ENCODE results near the gene ELP2.
"Not testable (repeated sequence)": the region's sequence is repeated elsewhere in the genome, so short reads cannot be mapped to it uniquely, and the experiment has no call there.

The ELP2 gene, protein sequence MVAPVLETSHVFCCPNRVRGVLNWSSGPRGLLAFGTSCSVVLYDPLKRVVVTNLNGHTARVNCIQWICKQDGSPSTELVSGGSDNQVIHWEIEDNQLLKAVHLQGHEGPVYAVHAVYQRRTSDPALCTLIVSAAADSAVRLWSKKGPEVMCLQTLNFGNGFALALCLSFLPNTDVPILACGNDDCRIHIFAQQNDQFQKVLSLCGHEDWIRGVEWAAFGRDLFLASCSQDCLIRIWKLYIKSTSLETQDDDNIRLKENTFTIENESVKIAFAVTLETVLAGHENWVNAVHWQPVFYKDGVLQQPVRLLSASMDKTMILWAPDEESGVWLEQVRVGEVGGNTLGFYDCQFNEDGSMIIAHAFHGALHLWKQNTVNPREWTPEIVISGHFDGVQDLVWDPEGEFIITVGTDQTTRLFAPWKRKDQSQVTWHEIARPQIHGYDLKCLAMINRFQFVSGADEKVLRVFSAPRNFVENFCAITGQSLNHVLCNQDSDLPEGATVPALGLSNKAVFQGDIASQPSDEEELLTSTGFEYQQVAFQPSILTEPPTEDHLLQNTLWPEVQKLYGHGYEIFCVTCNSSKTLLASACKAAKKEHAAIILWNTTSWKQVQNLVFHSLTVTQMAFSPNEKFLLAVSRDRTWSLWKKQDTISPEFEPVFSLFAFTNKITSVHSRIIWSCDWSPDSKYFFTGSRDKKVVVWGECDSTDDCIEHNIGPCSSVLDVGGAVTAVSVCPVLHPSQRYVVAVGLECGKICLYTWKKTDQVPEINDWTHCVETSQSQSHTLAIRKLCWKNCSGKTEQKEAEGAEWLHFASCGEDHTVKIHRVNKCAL

DNA sequence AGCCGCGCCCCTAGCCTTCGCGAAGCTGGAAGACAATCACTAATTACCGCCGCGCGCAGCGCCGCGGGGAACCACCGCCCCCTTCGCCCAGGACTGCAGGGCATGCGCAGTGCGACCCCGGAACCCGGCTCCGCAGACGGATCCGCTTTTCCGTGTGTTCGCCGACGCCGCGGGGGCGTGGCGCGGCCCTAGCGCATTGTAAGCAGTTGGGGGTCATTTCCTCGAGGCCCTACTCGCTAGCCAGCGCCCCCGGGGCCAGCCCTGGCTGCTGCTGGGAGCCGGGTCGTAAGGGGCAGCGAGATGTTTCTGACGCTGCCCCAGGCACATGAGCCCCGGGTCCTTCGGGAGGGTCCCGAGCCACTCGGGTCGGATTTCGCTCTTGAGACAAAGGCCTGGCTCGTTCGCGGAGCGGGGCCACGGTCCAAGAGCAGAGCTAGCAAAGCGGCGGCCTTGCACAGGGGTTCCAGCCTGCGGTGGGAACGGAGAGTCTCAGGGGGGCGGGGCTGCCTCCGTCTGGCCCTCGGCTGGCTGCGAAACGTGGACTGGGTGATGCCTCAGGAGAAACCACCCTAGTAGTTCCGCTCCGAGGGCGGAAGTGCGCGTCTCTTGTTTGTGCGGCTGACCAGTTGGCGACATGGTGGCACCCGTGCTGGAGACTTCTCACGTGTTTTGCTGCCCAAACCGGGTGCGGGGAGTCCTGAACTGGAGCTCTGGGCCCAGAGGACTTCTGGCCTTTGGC is at the start of gene ELP2, which contains the start of gene SLC39A6:
Gene ELP2, plus strand, starts transcription at position 600 of the 739 bp plus-strand sequence. Its CDS starts 35 bp downstream, at position 635.
Gene SLC39A6, minus strand, starts transcription at position 41 of the 739 bp plus-strand sequence. CDS start 2,333 bp downstream, outside the sequence.
- DNase-seq, result peak; percentile 98

DNA sequence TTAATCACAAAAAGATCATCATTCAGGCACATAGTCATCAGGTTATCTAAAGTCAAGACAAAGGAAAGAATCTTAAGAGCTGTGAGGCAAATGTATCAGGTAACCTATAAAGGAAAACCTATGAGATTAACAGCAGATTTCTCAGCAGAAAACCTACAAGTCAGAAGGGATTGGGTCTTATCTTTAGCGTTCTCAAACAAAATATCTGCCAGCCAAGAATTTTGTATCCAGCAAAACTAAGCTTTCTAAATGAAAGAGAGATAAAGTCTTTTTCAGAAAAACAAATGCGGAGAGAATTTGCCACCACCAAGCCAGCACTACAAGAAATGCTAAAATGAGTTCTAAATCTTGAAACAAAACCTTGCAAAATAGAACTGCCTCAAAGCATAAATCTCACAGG is 48.6 kb upstream of the ELP2 start:
- not testable (repeated sequence) for DNase-seq

DNA sequence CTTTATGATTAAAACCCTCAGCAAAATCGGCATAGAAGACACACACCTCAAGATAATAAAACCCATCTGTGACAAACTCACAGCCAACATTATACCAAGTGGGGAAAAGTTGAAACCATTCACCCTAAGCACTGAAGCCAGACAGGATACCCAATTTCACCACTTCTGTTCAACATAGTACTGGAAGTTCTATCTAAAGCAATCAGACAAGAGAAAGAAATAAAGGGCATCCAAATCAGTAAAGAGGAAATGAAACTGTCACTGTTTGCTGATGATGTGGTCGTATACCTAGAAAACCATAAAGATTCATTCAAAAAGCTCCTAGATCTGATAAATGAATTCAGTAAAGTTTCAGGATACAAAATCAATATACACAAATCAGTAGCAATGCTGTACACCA is 46.0 kb upstream of the ELP2 start:
- no peak for DNase-seq

DNA sequence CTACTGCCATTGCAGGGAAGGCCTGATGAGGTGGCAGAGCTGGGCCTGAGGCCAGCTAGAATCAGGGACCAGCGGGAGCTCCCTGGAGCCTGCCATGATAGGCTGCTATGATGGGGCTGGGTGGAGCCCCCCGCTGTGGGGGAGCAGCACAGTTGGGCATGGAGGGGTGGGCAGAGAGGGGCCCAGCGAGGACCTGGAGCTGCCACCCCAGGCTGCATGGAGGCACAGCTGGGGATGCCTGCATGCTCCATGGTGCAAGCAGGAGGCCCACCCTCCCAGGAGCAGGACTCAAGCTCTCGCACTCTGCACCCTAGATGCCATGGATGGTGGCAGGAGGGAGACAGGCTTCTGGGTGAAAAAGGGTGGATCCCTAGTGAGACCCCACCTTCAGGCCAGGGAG is 44.5 kb upstream of the ELP2 start:
- no peak for DNase-seq

DNA sequence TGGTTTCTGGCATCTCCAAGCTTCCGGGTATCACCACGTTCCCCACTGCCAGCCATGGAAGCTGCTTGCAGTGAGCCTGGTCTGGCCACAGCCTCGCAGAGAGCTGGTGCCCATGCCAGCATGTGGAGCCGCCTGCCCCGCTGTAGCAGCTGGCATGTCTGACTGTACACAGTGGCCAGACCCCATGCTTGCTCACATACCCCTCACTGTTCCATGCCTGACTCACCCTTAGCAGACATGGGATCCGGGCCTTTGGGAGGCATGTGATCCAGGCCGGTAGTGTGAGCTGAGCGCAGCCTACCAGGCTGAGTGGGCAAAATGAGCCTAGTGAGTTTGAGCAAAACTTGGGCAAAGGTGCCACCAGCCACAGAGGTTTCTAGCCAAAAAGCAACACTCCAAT is 43.5 kb upstream of the ELP2 start:
- no peak for DNase-seq

DNA sequence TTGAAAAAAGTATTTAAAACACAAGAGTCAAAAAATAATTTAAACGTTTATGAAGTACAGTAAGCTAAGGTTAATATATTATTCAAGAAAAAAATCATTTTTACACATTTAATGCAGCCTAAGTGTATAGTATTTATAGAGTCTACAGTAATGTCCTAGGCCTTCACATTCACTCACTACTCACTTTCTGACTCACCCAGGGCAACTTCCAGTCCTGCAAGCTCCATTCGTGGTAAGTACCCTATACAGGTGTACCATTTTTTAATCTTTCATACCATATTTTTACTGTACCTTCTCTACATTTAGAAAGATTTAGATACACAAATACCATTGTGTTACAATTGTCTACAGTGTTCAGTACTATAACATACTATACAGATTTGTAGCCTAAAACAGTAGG is 41.4 kb upstream of the ELP2 start:
- no peak for DNase-seq

DNA sequence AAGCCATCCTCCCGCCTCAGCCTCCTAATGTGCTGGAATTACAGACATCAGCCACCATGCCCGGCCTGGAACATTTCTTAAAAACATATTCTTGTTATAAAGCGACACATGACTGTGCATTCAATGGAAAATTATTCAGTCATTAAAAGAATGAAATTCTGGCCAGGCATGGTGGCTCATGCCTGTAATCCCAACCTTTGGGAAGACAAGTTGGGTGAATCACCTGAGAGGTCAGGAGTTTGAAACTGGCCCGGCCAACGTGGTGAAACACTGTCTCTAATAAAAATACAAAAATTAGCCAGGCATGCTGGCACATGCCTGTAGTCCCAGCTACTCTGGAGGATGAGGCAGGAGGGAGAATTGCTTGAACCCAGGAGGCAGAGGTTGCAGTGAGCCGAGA is 40.7 kb upstream of the ELP2 start:
- no peak for DNase-seq

DNA sequence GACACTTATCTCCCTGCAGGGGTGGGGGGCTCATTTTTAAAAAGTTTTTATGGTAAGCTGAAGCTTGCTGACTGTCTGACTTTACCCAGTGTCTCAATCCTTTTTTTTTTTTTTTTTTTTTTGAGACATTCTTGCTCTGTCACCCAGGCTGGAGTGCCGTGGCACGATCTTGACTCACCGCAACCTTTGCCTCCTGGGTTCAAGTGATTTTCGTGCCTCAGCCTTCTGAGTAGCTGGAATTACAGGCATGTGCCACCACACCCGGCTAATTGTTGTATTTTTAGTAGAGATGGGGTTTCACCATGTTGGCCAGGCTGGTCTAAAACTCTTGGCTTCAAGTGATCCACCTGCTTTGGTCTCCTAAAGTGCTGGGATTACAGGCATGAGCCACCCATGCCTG is 37.6 kb upstream of the ELP2 start:
- DNase-seq, result not testable (repeated sequence)

DNA sequence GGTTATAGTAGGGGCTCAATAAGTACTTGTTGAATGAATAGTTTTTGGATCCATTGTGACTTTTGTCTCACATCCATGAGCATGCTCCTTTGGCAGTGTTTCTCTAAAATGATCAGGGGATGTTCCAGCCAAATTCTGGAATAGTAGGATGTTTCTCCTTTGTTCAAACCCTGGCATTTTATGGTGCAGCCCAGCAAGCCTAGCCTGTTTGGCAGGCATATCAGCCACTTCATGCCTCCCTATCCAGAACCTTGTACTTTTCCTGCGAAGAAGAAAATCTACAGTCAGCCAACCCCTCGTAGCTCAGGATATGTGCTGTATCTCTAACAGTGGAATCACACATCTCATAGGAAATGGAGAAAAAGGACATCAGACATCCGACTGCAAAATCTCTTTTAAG is 35.3 kb upstream of the ELP2 start:
- DNase-seq, result no peak

DNA sequence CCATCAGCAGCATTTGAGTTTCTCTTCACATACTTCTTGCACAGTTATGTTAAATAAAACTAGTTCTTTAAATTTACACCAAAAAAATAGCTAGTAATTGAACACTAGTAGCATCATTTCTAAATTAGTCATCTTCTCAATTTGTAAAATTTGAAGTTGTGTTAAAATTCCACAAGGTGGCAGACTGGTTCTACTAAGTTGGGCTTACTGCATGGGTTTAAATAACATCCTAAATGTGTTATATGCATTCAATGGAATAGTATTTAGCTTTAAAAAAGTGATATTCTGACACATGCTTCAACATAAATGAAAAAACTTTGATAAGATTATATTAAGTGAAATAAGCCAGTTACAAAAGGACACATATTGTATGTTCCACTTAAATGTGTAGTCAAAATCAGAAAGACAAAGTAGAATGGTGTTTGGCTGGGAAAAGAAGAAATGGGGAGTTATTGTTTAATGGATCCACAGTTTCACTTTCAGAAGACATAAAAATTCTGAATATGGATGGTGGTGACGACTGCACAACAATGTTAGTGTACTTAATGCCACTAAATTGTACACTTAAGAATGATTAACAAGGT is 33.7 kb upstream of the ELP2 start:
- DNase-seq, result no peak

DNA sequence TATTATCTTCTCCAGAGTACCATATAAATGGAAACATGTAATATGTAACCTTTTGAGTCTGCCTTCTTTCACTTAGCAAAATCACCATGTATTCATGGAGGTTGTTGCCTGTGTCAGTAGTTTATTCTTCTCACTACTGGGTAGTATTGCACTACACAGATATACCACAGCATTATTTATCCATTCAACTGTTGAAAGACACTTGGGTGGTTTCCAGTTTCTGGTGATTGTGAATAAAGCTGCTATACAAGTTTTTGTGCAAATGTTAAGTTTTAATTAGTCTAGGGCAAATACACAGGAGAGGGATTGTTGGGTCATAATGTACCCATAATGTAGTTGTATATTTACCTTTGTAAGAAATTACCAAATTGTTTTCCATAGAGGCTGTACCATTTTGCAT is 32.7 kb upstream of the ELP2 start:
- DNase-seq, result no peak

DNA sequence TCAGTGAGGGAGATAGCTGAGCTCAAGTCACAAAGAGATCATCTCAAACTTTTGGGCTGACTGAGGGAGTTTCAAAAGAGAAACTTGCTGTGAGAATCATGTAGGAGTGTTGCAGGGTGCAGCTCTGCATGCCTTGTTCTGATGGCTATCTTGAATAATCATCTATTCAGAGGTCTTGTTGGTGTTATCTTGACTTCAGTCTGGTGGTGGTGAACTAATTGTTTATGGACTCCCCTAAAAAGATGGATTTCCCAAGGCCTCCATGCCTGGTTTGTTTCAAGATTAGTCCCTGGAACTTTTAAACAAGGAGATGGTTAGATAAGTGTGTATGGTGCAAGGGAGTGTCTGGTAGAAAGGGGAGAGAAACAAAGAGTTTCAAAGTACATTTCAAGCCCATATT is 30.4 kb upstream of the ELP2 start:
- no peak for DNase-seq

DNA sequence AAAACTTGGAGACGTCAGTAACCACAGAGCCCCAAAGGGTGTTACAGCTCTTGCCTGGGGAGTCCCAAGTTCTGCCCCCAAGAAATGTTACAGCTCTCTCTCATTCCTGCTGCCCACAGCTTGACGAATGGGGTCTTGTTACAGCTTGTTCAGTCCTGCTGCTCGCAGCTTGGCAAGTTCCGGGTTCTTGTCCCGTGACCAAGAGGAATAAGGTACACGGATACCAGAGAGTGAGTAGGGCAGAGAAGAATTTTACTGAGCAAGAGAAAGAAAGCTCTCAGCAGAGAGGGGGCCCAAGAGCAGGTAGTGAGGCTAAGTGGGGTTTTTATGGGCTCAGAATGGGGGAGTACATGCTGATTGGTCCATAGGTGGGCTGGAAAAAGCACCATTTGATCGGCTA is 27.8 kb upstream of the ELP2 start:
- DNase-seq, result no peak

DNA sequence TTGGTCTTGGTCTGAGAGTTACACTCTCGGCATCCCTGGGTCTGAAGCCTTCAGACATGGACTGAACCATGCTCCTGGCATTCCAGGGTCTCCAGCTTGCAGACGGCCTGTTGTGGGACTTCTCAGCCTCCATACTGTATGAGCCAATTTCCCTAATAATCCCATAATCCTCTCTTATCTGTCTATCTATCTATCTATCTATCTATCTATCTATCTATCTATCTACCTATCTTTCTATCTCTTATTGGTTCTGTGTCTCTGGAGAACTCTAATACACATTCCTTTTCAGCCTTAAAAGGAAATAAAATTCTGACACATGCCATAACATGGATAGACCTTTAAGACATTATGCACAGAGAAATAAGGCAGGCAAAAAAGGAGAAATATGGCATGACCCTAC is 24.9 kb upstream of the ELP2 start:
- no peak for DNase-seq

DNA sequence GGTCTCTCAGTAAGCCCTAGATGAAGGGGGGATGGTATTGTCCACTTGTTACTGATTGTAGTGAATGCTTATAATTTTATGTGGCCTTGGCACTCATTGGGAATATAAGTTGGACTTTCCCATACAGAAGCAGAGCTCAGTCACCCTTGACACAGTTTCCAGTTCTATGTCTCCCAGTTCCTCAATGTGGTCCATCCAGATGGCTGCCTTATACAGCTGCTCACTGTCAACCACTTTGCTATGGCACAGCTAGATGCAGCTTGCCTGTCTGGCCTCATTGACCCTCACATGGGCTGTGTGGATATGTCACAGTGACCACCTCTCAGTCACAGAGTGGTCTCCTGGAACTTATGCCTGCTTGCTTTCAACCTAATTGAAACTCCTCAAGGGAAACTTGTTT is 22.2 kb upstream of the ELP2 start:
- no peak for DNase-seq

DNA sequence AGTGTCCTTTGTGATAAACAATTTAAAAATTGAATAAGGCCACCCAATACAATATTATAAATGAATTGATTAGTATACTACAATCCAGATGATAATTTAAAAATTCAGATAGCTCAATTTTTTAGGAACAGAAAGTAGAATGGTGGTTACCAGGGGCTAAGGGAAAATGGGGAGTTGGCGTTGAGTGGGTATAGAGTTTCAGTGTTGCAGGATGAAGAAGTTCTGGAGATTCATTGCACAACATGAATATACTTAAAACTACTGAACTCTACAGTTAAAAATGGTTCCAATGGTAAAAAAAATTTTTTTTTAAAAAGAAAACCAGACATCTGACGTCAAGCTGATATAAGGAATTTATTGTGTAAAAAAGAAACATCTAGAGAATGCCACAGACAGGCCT is 21.5 kb upstream of the ELP2 start:
- no peak for DNase-seq

DNA sequence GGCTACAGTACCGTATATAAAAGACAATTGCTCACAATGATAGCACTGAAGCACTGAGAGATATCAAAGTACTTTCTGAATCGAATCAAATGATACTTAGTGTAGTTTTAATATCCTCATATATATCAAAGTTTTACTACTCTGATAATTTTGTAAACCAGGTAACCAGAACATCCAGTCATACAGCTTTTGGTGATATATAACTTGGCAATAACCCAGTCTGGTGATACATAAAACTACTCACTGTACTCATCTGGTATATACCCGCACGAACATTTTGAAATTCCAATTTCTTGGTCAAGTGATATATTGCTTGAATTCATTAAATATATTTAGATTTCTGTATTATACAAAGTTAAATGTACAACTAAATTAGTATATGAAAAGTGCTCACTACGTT is 21.1 kb upstream of the ELP2 start:
- no peak for DNase-seq

DNA sequence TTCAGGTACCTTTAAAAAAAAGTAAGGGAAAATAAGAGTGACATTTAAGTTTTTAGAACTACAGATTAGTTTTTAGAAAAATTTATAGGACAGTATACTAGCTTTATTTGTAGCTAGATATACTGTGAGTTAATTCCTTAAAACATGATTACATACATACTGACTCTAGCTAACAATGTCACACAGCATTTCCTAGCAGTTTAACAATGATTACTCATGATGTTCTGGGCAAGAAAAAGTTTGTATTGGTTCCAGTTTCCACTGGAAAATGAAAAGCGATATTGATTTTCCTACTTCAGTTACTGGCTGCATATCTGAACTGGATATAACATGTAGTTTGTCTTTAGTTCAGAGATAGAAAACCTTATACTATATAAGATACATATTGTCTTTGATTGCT is 20.0 kb upstream of the ELP2 start:
- no peak for DNase-seq

DNA sequence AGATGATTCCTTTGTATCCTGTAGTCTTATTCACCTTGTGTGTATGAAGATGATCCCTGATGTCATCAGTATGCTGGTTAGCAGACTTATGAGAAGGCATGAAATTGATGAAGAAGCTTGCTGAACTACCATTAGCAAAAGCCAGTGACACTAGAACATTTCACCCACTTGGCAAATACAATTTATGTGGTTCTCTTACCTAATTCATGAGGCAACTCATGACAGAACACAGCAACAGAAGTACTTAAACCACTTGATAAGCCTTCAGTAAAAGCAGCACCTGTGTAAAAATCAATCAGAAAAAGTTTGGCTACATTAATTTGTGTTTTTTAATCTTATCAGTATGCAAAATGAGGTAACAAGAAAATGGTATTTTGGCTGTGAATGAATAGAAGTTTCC is 17.4 kb upstream of the ELP2 start:
- no peak for DNase-seq

DNA sequence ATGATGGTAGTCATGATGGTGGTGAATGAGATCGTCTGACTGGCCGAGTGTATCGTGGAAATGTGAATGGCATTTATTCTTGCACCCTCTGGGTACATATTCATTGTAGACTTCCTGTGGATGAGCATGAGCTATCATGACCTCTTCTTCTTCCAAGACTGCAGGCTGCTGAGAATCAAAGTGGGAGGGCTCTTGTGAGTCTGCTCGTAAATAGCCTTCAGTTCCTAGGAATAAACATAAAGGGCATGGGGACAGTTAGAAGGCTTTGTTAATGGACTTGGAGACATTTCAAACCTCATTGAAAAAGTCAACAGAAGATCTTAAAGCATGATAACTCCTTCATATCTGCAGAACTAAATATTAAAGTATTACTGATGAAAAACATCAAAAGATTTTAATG is 15.4 kb upstream of the ELP2 start:
- DNase-seq, result no peak

DNA sequence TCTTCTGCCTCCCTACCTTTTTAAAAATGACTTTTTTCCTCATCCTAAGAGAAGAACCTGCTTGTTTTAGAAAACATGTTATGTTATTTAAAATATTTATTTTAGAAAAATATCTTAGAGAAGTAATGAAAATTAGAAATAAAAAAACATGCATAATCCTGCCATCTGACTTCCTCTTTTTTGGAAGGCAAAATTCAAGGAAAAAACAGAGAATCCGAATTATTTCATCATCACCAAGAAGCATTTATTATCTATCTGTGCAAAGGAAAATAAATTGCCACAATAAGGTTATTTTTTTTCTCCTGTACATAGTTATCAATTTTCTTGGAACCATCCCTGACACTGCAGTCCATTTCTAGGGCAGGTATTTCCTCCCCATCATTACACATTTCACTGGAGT is 15.0 kb upstream of the ELP2 start:
- DNase-seq, result no peak

DNA sequence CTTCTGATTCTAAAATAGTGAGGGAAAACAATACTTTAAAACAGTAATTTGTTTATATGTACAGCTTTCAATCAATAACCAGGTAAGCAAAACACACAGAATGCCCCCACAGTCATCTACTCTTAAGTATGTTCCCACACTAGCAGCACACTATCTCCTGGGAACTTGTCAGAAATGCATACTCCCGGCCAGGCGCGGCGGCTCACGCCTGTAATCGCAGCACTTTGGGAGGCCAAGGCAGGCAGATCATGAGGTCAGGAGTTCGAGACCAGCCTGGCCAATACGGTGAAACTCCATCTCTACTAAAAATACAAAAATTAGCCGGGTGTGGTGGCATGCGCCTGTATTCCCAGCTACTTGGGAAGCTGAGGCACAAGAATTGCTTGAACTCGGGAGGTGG is 12.9 kb upstream of the ELP2 start:
- DNase-seq, result not testable (repeated sequence)

DNA sequence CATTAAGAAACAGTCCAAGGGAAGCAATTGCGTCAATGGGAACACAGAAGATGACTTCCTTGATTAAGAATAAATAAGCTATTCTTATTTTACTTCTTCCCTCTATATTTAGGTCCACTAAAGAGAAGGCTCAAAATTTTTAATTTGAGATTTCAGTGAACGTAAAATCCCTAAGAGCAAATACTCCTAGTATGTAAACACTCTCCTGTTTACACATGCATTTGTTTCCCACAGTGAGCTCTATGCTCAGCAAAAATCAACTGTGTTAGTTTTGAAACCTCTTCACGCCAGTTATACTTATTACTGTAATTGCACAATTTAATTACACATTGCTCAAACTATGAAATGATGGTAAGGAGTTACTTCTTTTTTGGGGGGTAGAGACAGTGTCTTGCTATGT is 9.4 kb upstream of the ELP2 start:
- DNase-seq, result no peak

Measured in CD4-positive, alpha-beta T cell treated with Interleukin-17A for 4 hours (primary cell).